NK-92 treated with Interleukin-12 subunit alpha and Interleukin-12 subunit beta, amount 100 ng/mL, for 24 hours (cell line): ENCODE data around the gene BRIX1.

ENCODE experiments used
- DNase-seq: peaks from one replicate; lab custom pipeline; 2025; lab: John Stamatoyannopoulos, UW

Gene BRIX1, protein sequence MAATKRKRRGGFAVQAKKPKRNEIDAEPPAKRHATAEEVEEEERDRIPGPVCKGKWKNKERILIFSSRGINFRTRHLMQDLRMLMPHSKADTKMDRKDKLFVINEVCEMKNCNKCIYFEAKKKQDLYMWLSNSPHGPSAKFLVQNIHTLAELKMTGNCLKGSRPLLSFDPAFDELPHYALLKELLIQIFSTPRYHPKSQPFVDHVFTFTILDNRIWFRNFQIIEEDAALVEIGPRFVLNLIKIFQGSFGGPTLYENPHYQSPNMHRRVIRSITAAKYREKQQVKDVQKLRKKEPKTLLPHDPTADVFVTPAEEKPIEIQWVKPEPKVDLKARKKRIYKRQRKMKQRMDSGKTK

DNA sequence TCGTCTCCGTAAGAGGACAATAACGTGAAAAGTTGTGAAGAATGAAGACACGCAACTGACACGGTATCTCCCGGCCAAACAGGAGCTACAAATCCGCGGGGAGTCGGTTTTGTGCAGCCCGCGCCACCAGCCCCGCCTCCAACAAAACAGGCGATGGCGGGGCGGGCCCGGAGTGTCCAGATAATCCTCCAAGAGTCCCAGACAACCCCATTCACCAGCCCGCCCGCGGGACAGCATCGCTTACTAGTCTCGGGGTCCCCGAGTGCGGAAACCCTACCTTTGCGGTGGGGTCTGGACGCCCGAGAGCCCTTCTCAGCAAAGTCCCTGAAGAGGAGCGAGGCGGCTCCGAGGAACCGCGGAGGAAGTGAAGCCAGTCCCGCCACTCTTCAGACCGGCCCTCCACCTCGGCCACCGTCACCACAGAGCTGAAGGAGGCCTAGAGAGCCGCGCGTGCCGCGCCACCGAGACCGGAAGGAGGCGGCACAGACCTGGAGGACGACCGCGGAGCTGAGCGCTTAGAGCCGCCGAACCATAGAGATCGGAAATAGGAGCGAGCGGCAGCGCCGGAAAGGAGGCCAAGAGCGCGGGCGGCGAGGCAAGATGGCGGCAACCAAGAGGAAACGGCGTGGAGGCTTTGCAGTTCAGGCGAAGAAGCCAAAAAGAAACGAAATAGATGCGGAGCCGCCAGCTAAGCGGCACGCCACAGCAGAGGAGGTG, at the start of gene BRIX1, which contains the start of gene RAD1:
BRIX1 (plus strand) TSS at position 573 of the 717 bp plus-strand sequence; CDS start at position 601, 28 bp downstream.
RAD1 (minus strand) TSS at position 366 of the 717 bp plus-strand sequence. CDS start 612 bp downstream, outside the sequence.
- DNase-seq = peak; percentile 91

- DNase-seq = no peak
Measured at GRCh38 chr5:34866989-34867471, 48.5 kb upstream of the BRIX1 start.

DNA sequence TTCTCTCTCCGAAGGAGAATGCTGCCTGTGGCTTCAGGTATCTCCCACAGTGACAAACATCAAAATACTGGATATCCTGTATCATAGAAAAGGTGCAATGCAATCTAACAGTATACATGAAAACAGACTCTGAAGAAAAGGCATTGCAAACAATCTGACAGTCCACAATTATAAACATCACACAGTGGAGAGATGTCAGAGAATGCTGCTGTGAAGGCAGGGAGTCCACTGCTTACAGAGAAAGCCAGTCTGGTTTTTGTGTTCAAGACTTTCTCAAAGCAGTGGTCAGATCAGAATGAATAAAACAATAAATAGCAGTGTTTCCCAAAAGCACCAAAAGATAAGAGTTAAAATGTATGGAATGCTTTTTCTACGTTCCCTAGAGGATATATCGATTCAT, 47.9 kb upstream of the BRIX1 start:
- no peak for DNase-seq

- DNase-seq = no peak
Measured at GRCh38 chr5:34868791-34869190, 46.7 kb upstream of the BRIX1 start.

- no peak for DNase-seq
Measured at GRCh38 chr5:34869256-34869655, 46.3 kb upstream of the BRIX1 start.

GRCh38 chr5:34870382-34870781, 45.1 kb upstream of the BRIX1 start:
- no peak for DNase-seq

- no peak for DNase-seq
Measured at GRCh38 chr5:34876275-34876674, 39.2 kb upstream of the BRIX1 start.

DNA sequence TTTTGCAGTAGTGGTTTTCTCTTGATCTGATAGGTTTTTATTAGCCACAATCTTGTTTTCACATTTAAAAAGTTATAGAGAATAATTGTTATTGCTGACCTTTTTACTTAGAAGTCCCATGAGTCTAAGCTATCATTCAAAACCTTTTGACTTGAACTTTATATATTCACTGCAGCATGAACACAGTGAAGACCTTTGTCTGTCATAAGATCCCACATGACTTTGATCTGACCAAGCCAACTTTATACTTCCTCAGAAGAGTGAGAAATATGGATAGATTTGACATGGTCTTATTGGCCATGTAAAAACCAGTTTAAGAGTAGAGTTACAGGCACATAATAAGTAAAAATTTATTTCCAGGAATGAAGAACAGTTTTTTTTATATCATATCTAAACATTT, 34.3 kb upstream of the BRIX1 start:
- no peak for DNase-seq

DNA sequence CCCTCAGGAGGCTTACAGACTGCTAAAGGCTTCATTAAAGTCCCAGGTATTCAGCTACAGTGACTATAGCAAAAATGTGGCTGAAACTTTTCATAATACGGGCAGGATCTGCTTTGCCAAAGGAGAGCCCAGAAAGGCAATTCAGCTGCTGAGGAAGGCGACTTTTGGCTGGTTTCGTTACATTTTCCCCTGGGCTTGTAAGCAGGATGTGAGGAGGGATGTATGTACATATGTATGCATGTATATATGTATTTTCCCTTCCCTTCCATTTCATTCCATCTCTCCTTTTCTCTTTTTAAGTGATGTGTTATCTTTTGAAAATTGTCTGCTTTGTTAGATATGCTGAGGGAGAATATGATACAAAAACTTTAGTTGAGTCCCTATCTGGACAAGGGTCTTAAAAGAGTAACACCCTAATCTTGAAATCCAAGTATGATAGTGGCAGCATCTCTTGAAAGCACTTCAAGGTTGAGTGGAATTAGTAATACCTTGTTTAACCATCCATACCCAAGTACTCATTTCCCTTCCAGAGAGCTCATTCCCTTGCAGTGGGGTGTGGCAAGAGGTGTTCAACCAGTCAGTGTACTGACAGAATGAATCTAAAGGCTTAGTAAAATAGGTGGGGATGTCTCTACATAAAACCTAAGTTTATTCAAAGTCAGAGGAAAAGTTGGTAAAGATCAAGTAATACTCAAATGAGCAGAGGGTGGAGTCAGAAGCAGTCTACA, 29.0 kb upstream of the BRIX1 start:
- DNase-seq = no peak

DNA sequence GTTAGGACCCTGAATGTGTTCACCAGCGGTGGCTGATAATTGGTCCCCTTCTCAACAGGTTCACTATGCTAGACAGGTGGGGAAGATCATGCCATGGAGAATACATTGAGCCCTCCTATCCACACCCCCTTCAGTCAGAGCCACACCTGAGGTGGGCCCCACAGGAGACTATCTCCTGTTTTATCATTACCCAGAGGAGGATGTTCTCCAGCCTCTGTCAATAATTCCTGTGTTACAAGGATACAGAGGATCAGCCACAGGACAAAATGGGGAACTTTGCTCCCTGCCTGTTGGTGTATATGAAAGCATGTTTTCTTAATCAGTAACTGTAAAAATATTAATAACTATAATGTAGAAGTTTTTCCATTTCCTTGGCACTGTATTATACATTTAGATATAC, 26.1 kb upstream of the BRIX1 start:
- no peak for DNase-seq

GRCh38 chr5:34891981-34892380, 23.5 kb upstream of the BRIX1 start:
- DNase-seq = no peak

GRCh38 chr5:34892414-34892813, 23.1 kb upstream of the BRIX1 start:
- DNase-seq = no peak

- no peak for DNase-seq
Measured at GRCh38 chr5:34894716-34895115, 20.8 kb upstream of the BRIX1 start.

- no peak for DNase-seq
Measured at GRCh38 chr5:34895641-34896419, 19.7 kb upstream of the BRIX1 start.

- DNase-seq = no peak
Measured at GRCh38 chr5:34897646-34898045, 17.9 kb upstream of the BRIX1 start.

GRCh38 chr5:34898258-34898895, 17.1 kb upstream of the BRIX1 start:
- DNase-seq = peak; percentile 4

DNA sequence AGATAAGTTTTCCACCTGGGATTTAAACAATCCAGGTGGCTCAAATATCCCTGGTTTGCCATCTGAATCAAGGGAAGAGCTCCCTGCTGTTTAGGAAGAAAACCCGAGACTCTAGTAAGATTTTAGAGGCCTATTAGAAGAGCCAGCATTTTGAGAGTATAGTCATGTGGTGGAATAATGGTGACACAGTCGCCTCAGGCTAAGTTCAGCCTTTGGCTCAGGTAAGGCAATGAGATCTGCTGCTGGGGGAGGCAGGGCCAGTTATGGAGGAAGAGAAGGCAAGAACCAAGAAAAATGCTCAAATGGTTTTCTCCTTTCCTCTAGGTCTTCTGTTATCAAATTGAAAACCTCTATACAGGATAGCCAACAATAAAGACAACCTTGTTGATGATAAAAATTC, 16.4 kb upstream of the BRIX1 start:
- DNase-seq = no peak

- no peak for DNase-seq
Measured at GRCh38 chr5:34900652-34901051, 14.9 kb upstream of the BRIX1 start.

DNA sequence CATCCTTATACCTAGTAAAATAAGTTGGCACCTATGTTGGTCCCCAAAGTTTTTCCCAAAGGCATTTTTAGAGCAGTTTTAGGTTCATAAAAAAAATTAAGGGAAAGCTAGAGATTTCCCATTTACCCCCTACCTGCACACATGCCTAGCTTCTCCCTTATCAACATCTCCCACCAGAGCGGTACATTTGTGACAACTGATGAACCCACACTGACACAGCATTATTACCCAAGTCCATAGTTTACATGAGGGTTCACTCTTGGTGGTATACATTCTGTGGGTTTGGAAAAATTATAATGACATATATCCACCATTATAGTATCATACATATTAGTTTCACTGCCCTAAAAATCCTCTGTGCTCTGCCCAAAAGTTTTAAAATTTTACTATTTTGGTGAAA, 12.3 kb upstream of the BRIX1 start:
- no peak for DNase-seq

DNA sequence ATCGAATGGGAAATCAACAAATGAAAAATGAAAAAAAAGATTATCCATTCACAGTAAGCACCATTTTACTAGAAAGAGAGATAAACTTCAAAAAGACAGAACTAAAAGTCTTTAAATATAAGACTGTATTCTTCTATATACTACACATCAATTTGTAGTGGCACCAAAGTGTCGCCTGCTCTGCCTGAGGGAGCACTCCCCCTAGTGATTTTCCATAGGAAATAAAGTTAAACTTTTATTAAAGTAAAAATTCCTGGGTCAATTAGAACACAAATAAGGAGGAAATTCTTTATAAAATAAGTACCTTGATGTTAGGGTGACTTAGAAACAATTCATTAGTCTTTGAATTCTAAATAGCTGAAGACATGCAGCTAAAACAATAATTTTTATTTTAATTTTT, 9.9 kb upstream of the BRIX1 start:
- DNase-seq = no peak

DNA sequence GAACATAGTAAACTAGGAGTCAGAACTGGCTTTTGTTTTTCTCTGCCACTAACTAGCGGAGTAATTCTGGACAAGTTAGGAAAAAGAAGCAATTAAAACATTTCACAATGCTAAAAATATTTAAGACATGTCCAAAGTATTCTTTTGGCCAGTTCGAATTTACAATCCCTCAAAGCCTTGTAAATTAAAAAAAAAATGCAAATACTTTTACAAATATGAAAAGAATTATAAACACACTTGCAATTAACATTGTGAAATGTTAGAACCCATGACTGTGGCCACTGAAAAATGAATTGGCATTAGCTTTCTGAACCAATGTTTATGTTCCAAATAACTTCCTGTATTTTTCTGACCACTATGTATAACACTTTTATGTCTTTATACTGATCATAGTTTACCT, 2.4 kb upstream of the BRIX1 start:
- DNase-seq = no peak
